ENCODE results near the gene TDRD1.

TDRD1 gene

GRCh38 chr10:114239117-114239993 lies 60.2 kb downstream of the TDRD1 start, which contains the start of gene VWA2:
VWA2 (plus strand) TSS chr10:114239254; CDS start chr10:114248714, 9,460 bp downstream.
- no peak for DNase-seq

GRCh38 chr10:114239994-114240345 lies 60.8 kb downstream of the TDRD1 start:
- no peak for DNase-seq

- DNase-seq: no peak
Measured at GRCh38 chr10:114242235-114242634, 63.1 kb downstream of the TDRD1 start.

- DNase-seq: no peak
Measured at GRCh38 chr10:114243661-114244060, 64.5 kb downstream of the TDRD1 start.

GRCh38 chr10:114244126-114244525 lies 65.0 kb downstream of the TDRD1 start:
- DNase-seq: no peak

GRCh38 chr10:114245121-114245791 lies 66.1 kb downstream of the TDRD1 start:
- no peak for DNase-seq

- no peak for DNase-seq
Measured at GRCh38 chr10:114246679-114247305, 67.6 kb downstream of the TDRD1 start.

GRCh38 chr10:114250236-114250635 lies 71.1 kb downstream of the TDRD1 start:
- no peak for DNase-seq

GRCh38 chr10:114250716-114251115 lies 71.6 kb downstream of the TDRD1 start:
- DNase-seq: no peak

GRCh38 chr10:114252092-114252491 lies 72.9 kb downstream of the TDRD1 start:
- no peak for DNase-seq

GRCh38 chr10:114252883-114253282 lies 73.7 kb downstream of the TDRD1 start:
- DNase-seq: no peak

GRCh38 chr10:114255227-114255626 lies 76.1 kb downstream of the TDRD1 start:
- DNase-seq: no peak

GRCh38 chr10:114256008-114256765 lies 77.0 kb downstream of the TDRD1 start:
- DNase-seq: no peak

GRCh38 chr10:114256822-114257221 lies 77.7 kb downstream of the TDRD1 start:
- no peak for DNase-seq

GRCh38 chr10:114257498-114257897 lies 78.3 kb downstream of the TDRD1 start:
- DNase-seq: no peak

- DNase-seq: no peak
Measured at GRCh38 chr10:114258274-114258840, 79.2 kb downstream of the TDRD1 start.

GRCh38 chr10:114259824-114260223 lies 80.7 kb downstream of the TDRD1 start:
- DNase-seq: no peak

GRCh38 chr10:114260366-114260765 lies 81.2 kb downstream of the TDRD1 start:
- no peak for DNase-seq

- no peak for DNase-seq
Measured at GRCh38 chr10:114261076-114261475, 81.9 kb downstream of the TDRD1 start.

- DNase-seq: no peak
Measured at GRCh38 chr10:114262496-114262895, 83.3 kb downstream of the TDRD1 start.

GRCh38 chr10:114265392-114266053 lies 86.4 kb downstream of the TDRD1 start:
- no peak for DNase-seq

GRCh38 chr10:114266521-114266920 lies 87.4 kb downstream of the TDRD1 start:
- no peak for DNase-seq

All from GF-D8 (cell line).